DMS53 (cell line): Measurements from ENCODE around the gene ELANE.
"Not testable (repeated sequence)": the region's sequence is repeated elsewhere in the genome, so short reads cannot be mapped to it uniquely, and the experiment has no call there.

Source experiments
- DNase-seq: peaks from one replicate; lab custom pipeline; 2025; lab: John Stamatoyannopoulos, UW

The ELANE gene

GRCh38 chr19:842802-843179 lies 9.3 kb upstream of the ELANE start:
- DNase-seq: not testable (repeated sequence)

- peak; percentile 70 for DNase-seq
Observed at GRCh38 chr19:843180-843835, 8.8 kb upstream of the ELANE start.

- DNase-seq: no peak
Observed at GRCh38 chr19:843836-844545, 8.1 kb upstream of the ELANE start.

GRCh38 chr19:844546-844971 lies 7.5 kb upstream of the ELANE start:
- peak; percentile 49 for DNase-seq

- DNase-seq: peak; percentile 45
Observed at GRCh38 chr19:845707-846521, 6.2 kb upstream of the ELANE start.

GRCh38 chr19:848386-848921 lies 3.6 kb upstream of the ELANE start:
- DNase-seq: no peak

GRCh38 chr19:849195-849594 lies 2.9 kb upstream of the ELANE start:
- not testable (repeated sequence) for DNase-seq

GRCh38 chr19:850221-850978 lies 1.7 kb upstream of the ELANE start:
- peak; percentile 81 for DNase-seq

- DNase-seq: no peak
Observed at GRCh38 chr19:850979-851335, 1.1 kb upstream of the ELANE start.

GRCh38 chr19:853014-853585 lies 997 bp downstream of the ELANE start:
- DNase-seq: no peak

GRCh38 chr19:853614-854220 lies 1.6 kb downstream of the ELANE start:
- DNase-seq: not testable (repeated sequence)

GRCh38 chr19:854549-854948 lies 2.4 kb downstream of the ELANE start:
- DNase-seq: no peak

GRCh38 chr19:855142-855541 lies 3.0 kb downstream of the ELANE start:
- no peak for DNase-seq

- peak; percentile 58 for DNase-seq
Observed at GRCh38 chr19:855566-856120, 3.5 kb downstream of the ELANE start.

GRCh38 chr19:858284-858683 lies 6.2 kb downstream of the ELANE start:
- no peak for DNase-seq

GRCh38 chr19:858868-859843 lies 7.1 kb downstream of the ELANE start, which contains the start of gene CFD:
CFD (plus strand) TSS chr19:859664; CDS start chr19:859690, 26 bp downstream.
- DNase-seq: no peak

- no peak for DNase-seq
Observed at GRCh38 chr19:861141-861755, 9.1 kb downstream of the ELANE start.

GRCh38 chr19:861756-862580 lies 9.9 kb downstream of the ELANE start:
- DNase-seq: peak; percentile 74
